ENCODE data around the gene ZFAND3.

DNA sequence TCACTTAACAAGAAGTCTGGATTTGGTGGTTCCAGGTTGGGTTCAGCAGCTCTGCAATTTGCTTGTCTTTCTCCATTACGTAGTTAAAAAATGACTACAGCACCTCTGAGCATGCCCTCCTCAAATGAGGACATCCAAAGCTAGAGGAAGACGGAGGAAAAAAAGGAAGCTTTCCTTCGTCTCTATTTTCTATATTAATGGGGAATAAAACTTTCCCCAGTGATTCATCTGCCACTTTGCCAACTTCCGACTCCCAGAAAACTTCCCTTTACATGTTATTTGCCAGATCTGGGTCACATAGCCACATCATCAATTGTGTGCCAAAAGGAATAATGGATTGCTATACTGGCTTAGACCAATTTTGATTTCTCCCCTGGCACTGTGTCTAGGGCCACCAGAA, 69.5 kb downstream of the ZFAND3 start:
- TF ChIP-seq, protein P1, sequence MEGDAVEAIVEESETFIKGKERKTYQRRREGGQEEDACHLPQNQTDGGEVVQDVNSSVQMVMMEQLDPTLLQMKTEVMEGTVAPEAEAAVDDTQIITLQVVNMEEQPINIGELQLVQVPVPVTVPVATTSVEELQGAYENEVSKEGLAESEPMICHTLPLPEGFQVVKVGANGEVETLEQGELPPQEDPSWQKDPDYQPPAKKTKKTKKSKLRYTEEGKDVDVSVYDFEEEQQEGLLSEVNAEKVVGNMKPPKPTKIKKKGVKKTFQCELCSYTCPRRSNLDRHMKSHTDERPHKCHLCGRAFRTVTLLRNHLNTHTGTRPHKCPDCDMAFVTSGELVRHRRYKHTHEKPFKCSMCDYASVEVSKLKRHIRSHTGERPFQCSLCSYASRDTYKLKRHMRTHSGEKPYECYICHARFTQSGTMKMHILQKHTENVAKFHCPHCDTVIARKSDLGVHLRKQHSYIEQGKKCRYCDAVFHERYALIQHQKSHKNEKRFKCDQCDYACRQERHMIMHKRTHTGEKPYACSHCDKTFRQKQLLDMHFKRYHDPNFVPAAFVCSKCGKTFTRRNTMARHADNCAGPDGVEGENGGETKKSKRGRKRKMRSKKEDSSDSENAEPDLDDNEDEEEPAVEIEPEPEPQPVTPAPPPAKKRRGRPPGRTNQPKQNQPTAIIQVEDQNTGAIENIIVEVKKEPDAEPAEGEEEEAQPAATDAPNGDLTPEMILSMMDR (IDR thresholded peaks at IDR 0.05; ENCODE audit: insufficient read depth, low read depth, low read length): no peak
- TF ChIP-seq EZH2 (IDR thresholded peaks at IDR 0.05; ENCODE audit: insufficient read depth, low read length): no peak

Data from astrocyte (in vitro differentiated cells and primary cell).